ENCODE measurements around the gene FERMT1. TPM values are rescaled to one million over a fixed set of nuclear protein-coding genes. Genes with fewer than 3 reads are reported as not detected.
"Not testable (repeated sequence)": the region's sequence is repeated elsewhere in the genome, so short reads cannot be mapped to it uniquely, and the experiment has no call there.

The FERMT1 gene
- total RNA-seq, 2 donors from 2014 or later = 0.34 to 0.37 TPM

- H3K27me3 Mint-ChIP-seq (ENCODE audit: low read depth) = peaks cover 20% of the 10 kb centered on the region
These were observed 11.8 kb upstream of the FERMT1 start for GRCh38 chr20:6134592-6134991.

GRCh38 chr20:6130045-6130444 lies 7.2 kb upstream of the FERMT1 start:
- no peak for ATAC-seq (replicated peaks in 1 of 2)
- H3K4me3 Mint-ChIP-seq = no peak overlapping the region

More at GRCh38 chr20:6134592-6134991, 11.8 kb upstream of the FERMT1 start:
- Mint-ChIP-seq H3K4me3 (no peak overlapping the region), H3K36me3 (ENCODE audit: insufficient read depth in 2 of 2) (no peaks in the 10 kb centered on the region), H3K9me3 (no peaks in the 10 kb centered on the region), H3K4me1 (ENCODE audit: low read depth) (no peaks in the 10 kb centered on the region), H3K27ac (no peak overlapping the region)
- DNase-seq (no peak), ATAC-seq (replicated peaks in 1 of 2) (no peak)

GRCh38 chr20:6127825-6128224 lies 5.0 kb upstream of the FERMT1 start:
- H3K27ac Mint-ChIP-seq = no peak overlapping the region
- H3K4me1 Mint-ChIP-seq (ENCODE audit: low read depth) = no peaks in the 10 kb centered on the region
- no peaks in the 10 kb centered on the region for H3K36me3 Mint-ChIP-seq (ENCODE audit: insufficient read depth in 2 of 2)
- no peak overlapping the region for H3K4me3 Mint-ChIP-seq
- H3K9me3 Mint-ChIP-seq = no peaks in the 10 kb centered on the region
- no peak for DNase-seq
- no peak for ATAC-seq (replicated peaks in 1 of 2)
- H3K27me3 Mint-ChIP-seq (ENCODE audit: low read depth) = peaks cover 42% of the 10 kb centered on the region

More at GRCh38 chr20:6130045-6130444, 7.2 kb upstream of the FERMT1 start:
- no peaks in the 10 kb centered on the region for H3K4me1 Mint-ChIP-seq (ENCODE audit: low read depth)
- no peak for DNase-seq
- H3K36me3 Mint-ChIP-seq (ENCODE audit: insufficient read depth in 2 of 2) = no peaks in the 10 kb centered on the region
- H3K27ac Mint-ChIP-seq = no peak overlapping the region
- peaks cover 32% of the 10 kb centered on the region for H3K27me3 Mint-ChIP-seq (ENCODE audit: low read depth)
- no peaks in the 10 kb centered on the region for H3K9me3 Mint-ChIP-seq

GRCh38 chr20:6126846-6127245 lies 4.0 kb upstream of the FERMT1 start:
- peaks cover 45% of the 10 kb centered on the region for H3K27me3 Mint-ChIP-seq (ENCODE audit: low read depth)

GRCh38 chr20:6123649-6124014 lies 802 bp upstream of the FERMT1 start:
- Mint-ChIP-seq H3K4me1 (ENCODE audit: low read depth) (peaks cover 8% of the 10 kb centered on the region), H3K4me3 (peak overlapping the region; percentile 78 to 85), H3K27ac (no peak overlapping the region), H3K36me3 (ENCODE audit: insufficient read depth in 2 of 2) (no peaks in the 10 kb centered on the region), H3K9me3 (no peaks in the 10 kb centered on the region), H3K27me3 (ENCODE audit: low read depth) (peaks cover 54% of the 10 kb centered on the region)
- ATAC-seq (replicated peaks in 1 of 2) (no peak), DNase-seq (no peak)

More at GRCh38 chr20:6126846-6127245, 4.0 kb upstream of the FERMT1 start:
- Mint-ChIP-seq H3K4me1 (ENCODE audit: low read depth) (peaks cover 8% of the 10 kb centered on the region), H3K27ac (no peak overlapping the region), H3K36me3 (ENCODE audit: insufficient read depth in 2 of 2) (no peaks in the 10 kb centered on the region), H3K4me3 (no peak overlapping the region), H3K9me3 (no peaks in the 10 kb centered on the region)
- ATAC-seq (replicated peaks in 1 of 2) (no peak), DNase-seq (no peak)

GRCh38 chr20:6122111-6122872 lies 538 bp downstream of the FERMT1 start:
- Mint-ChIP-seq H3K9me3 (no peaks in the 10 kb centered on the region), H3K4me1 (ENCODE audit: low read depth) (peaks cover 8% of the 10 kb centered on the region), H3K4me3 (peak overlapping the region; percentile 22 to 72), H3K36me3 (ENCODE audit: insufficient read depth in 2 of 2) (no peaks in the 10 kb centered on the region), H3K27ac (no peak overlapping the region), H3K27me3 (ENCODE audit: low read depth) (peaks cover 42% of the 10 kb centered on the region)
- ATAC-seq (replicated peaks in 1 of 2) (no peak), DNase-seq (no peak)

- Mint-ChIP-seq H3K27ac (no peak overlapping the region), H3K9me3 (no peaks in the 10 kb centered on the region), H3K27me3 (ENCODE audit: low read depth) (peaks cover 38% of the 10 kb centered on the region), H3K36me3 (ENCODE audit: insufficient read depth in 2 of 2) (no peaks in the 10 kb centered on the region), H3K4me3 (no peak overlapping the region), H3K4me1 (ENCODE audit: low read depth) (peaks cover 8% of the 10 kb centered on the region)
- DNase-seq = no peak
- ATAC-seq (replicated peaks in 1 of 2) = no peak
These were observed 1.3 kb downstream of the FERMT1 start for GRCh38 chr20:6121504-6121903.

- Mint-ChIP-seq H3K4me1 (ENCODE audit: low read depth) (peaks cover 8% of the 10 kb centered on the region), H3K4me3 (no peak overlapping the region), H3K27me3 (ENCODE audit: low read depth) (peaks cover 38% of the 10 kb centered on the region), H3K27ac (no peak overlapping the region), H3K9me3 (no peaks in the 10 kb centered on the region), H3K36me3 (ENCODE audit: insufficient read depth in 2 of 2) (no peaks in the 10 kb centered on the region)
- no peak for DNase-seq
- no peak for ATAC-seq (replicated peaks in 1 of 2)
These were observed 2.3 kb downstream of the FERMT1 start for GRCh38 chr20:6120491-6120988.

- Mint-ChIP-seq H3K4me1 (ENCODE audit: low read depth) (no peaks in the 10 kb centered on the region), H3K4me3 (no peak overlapping the region), H3K36me3 (ENCODE audit: insufficient read depth in 2 of 2) (peaks cover 4 to 9% of the 10 kb centered on the region in 2 donors), H3K27me3 (ENCODE audit: low read depth) (peaks cover 16% of the 10 kb centered on the region), H3K9me3 (peaks cover 6 to 10% of the 10 kb centered on the region in 2 donors), H3K27ac (no peak overlapping the region)
- ATAC-seq (replicated peaks in 1 of 2) = no peak
- DNase-seq = no peak
These were observed 6.1 kb downstream of the FERMT1 start for GRCh38 chr20:6116758-6117157.

GRCh38 chr20:6115221-6115895 lies 7.5 kb downstream of the FERMT1 start:
- ATAC-seq (replicated peaks in 1 of 2) = no peak
- Mint-ChIP-seq H3K4me1 (ENCODE audit: low read depth) (no peaks in the 10 kb centered on the region), H3K9me3 (peaks cover 6 to 10% of the 10 kb centered on the region in 2 donors), H3K36me3 (ENCODE audit: insufficient read depth in 2 of 2) (peaks cover 4 to 9% of the 10 kb centered on the region in 2 donors), H3K27me3 (ENCODE audit: low read depth) (peaks cover 2% of the 10 kb centered on the region), H3K27ac (no peak overlapping the region), H3K4me3 (no peak overlapping the region)
- DNase-seq = no peak

GRCh38 chr20:6114696-6115095 lies 8.1 kb downstream of the FERMT1 start:
- ATAC-seq (replicated peaks in 1 of 2) (no peak), DNase-seq (no peak)
- Mint-ChIP-seq H3K36me3 (ENCODE audit: insufficient read depth in 2 of 2) (peaks cover 4 to 9% of the 10 kb centered on the region in 2 donors), H3K4me1 (ENCODE audit: low read depth) (no peaks in the 10 kb centered on the region), H3K27ac (no peak overlapping the region), H3K9me3 (peaks cover 6 to 10% of the 10 kb centered on the region in 2 donors), H3K4me3 (no peak overlapping the region), H3K27me3 (ENCODE audit: low read depth) (no peaks in the 10 kb centered on the region)

GRCh38 chr20:6113951-6114350 lies 8.9 kb downstream of the FERMT1 start:
- H3K27me3 Mint-ChIP-seq (ENCODE audit: low read depth) = no peaks in the 10 kb centered on the region
- no peak for ATAC-seq (replicated peaks in 1 of 2)
- no peak overlapping the region for H3K4me3 Mint-ChIP-seq
- peaks cover 4 to 9% of the 10 kb centered on the region in 2 donors for H3K36me3 Mint-ChIP-seq (ENCODE audit: insufficient read depth in 2 of 2)
- no peak overlapping the region for H3K27ac Mint-ChIP-seq
- no peaks in the 10 kb centered on the region for H3K4me1 Mint-ChIP-seq (ENCODE audit: low read depth)
- H3K9me3 Mint-ChIP-seq = peaks cover 6 to 10% of the 10 kb centered on the region in 2 donors
- no peak for DNase-seq

GRCh38 chr20:6112965-6113364 lies 9.9 kb downstream of the FERMT1 start:
- H3K27me3 Mint-ChIP-seq (ENCODE audit: low read depth); H3K4me3 Mint-ChIP-seq; DNase-seq; H3K9me3 Mint-ChIP-seq; H3K27ac Mint-ChIP-seq; H3K36me3 Mint-ChIP-seq (ENCODE audit: insufficient read depth in 2 of 2); ATAC-seq (replicated peaks in 1 of 2); H3K4me1 Mint-ChIP-seq (ENCODE audit: low read depth): not testable (repeated sequence)

All from activated T-cell treated with anti-CD3 and anti-CD28 coated beads, Interleukin-2, amount 50 U/mL, for 72 hours (primary cell).